NB4 (cell line): ENCODE measurements around the gene ULK3.
A peak's percentile ranks its signal among the peaks of the same experiment; 100 is the strongest.

Source experiments
- DNase-seq: peaks from one replicate; pipeline ENCODE4 v3.0.0; 2010; ENCODE audit warnings: low read depth
- H3K4me3 ChIP-seq: one replicate; pipeline ENCODE4 v1.5.1; 2011; ENCODE audit warnings: mild to moderate bottlenecking, low read depth, low read length, moderate library complexity
- MYC ChIP-seq: IDR thresholded peaks from 2 replicates; pipeline ENCODE4 v1.6.1; 2011; ENCODE audit warnings: low read depth, low read length
- POLR2A ChIP-seq: IDR thresholded peaks from 2 replicates; pipeline ENCODE4 v1.6.1; 2011; ENCODE audit warnings: mild to moderate bottlenecking; ENCODE audit not compliant: insufficient read length; ENCODE audit errors: extremely low read depth
- TF ChIP-seq, protein P1 (sequence below): IDR thresholded peaks from 2 replicates; pipeline ENCODE4 v1.6.1; 2011; ENCODE audit warnings: low read depth, low read length
- TF ChIP-seq, protein P2 (sequence below): IDR thresholded peaks from one replicate; pipeline ENCODE4 v1.5.1; 2012; ENCODE audit warnings: low read depth, low read length

ULK3 gene

GRCh38 chr15:74794970-74795349 lies 48.0 kb downstream of the ULK3 start:
- TF ChIP-seq, protein P1, sequence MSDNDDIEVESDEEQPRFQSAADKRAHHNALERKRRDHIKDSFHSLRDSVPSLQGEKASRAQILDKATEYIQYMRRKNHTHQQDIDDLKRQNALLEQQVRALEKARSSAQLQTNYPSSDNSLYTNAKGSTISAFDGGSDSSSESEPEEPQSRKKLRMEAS, result no peak
- TF ChIP-seq MYC (no peak), POLR2A (no peak)
- TF ChIP-seq, protein P2, sequence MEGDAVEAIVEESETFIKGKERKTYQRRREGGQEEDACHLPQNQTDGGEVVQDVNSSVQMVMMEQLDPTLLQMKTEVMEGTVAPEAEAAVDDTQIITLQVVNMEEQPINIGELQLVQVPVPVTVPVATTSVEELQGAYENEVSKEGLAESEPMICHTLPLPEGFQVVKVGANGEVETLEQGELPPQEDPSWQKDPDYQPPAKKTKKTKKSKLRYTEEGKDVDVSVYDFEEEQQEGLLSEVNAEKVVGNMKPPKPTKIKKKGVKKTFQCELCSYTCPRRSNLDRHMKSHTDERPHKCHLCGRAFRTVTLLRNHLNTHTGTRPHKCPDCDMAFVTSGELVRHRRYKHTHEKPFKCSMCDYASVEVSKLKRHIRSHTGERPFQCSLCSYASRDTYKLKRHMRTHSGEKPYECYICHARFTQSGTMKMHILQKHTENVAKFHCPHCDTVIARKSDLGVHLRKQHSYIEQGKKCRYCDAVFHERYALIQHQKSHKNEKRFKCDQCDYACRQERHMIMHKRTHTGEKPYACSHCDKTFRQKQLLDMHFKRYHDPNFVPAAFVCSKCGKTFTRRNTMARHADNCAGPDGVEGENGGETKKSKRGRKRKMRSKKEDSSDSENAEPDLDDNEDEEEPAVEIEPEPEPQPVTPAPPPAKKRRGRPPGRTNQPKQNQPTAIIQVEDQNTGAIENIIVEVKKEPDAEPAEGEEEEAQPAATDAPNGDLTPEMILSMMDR, result no peak

DNA sequence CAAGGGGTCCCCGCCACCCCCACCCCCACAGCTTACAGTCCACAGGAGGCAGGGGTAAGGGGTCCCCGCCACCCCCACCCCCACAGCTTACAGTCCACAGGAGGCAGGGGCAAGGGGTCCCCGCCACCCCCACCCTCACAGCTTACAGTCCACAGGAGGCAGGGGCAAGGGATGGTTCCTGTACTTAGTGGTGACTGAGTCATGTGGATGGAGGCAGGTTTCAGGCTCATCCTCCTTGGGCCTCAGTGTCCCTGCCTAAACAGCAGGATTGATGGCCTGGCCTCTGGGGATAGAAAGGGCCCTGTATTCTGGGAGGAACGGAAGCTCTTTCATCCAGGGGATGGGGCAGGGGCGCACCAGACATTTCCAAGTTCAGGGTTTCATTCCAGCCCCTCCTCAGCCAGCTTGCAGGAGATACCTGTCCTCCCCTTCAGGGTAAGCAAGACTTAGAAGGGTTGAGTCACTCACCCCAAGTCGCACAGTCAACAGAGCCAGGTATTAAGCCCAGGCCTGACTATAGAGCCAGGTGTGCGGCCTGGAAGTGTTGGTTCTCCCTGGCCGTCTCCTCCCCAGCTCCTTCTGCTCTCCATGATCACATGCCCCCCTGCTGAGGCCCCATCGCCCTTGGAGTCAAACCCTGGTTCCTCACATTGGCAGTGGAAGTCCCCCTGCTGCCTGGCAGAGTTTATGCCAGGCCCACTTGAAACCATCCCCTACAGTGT lies 48.5 kb downstream of the ULK3 start:
- H3K4me3 ChIP-seq, result no peak overlapping the region
- DNase-seq, result no peak
- TF ChIP-seq, protein P1, result no peak
- TF ChIP-seq POLR2A (no peak), MYC (no peak)
- TF ChIP-seq, protein P2, result no peak

More at GRCh38 chr15:74794970-74795349, 48.0 kb downstream of the ULK3 start:
- H3K4me3 ChIP-seq, result no peak overlapping the region
- no peak for DNase-seq

- no peak overlapping the region for H3K4me3 ChIP-seq
- TF ChIP-seq POLR2A (no peak), MYC (no peak)
- TF ChIP-seq, protein P1, result 0 out of 2 replicates have a peak, but pooled peaks have one; percentile 24
- TF ChIP-seq, protein P2, result peak; percentile 29
- peak; percentile 66 for DNase-seq
Observed at GRCh38 chr15:74793135-74794028, 49.6 kb downstream of the ULK3 start.

DNA sequence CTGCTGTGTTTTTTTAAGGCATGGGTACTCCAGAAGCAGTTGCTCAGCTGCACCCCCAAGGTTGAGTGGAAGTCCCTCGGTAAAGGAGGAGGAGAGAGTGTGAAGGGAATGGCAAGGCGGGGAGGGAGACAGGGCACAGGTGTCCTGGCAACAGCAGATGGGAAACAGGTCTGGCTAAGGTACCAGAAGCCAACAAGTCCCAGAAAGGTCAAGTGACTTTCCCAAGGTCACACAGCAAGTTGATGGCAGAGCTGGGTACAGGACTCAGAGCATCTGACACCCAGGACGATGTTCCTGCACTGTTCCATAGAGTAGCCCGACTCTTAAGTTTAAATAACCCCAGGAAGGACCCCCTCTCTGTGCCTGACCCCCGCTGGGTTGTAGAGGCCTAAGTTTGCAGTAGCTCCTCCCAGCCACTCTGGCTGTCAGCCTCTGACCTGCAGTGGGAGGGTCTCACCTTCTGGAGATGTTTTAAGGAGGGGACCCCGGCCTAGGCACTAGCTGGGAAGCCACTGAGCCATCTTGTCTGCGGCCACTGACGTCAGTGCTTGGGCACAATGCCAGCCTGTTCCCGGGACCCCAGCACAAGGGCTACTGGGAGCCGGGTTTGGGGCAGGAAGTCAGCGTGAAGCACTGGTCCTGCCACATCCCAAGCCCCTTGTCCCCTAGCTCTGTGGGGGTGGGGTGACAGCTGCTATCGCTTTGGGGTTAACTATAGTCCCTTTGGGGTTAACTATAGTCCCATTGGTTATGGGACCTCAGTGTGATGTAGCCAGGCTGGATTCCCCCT lies 50.5 kb downstream of the ULK3 start:
- TF ChIP-seq MYC, result no peak
- TF ChIP-seq, protein P1, result no peak
- DNase-seq, result no peak
- no peak overlapping the region for H3K4me3 ChIP-seq

GRCh38 chr15:74791667-74792066 lies 51.3 kb downstream of the ULK3 start:
- TF ChIP-seq POLR2A (no peak), MYC (no peak)
- TF ChIP-seq, protein P1, result no peak
- TF ChIP-seq, protein P2, result no peak
- DNase-seq, result no peak
- no peak overlapping the region for H3K4me3 ChIP-seq
